ENCODE results near the gene PDGFRB.

PDGFRB gene

DNA sequence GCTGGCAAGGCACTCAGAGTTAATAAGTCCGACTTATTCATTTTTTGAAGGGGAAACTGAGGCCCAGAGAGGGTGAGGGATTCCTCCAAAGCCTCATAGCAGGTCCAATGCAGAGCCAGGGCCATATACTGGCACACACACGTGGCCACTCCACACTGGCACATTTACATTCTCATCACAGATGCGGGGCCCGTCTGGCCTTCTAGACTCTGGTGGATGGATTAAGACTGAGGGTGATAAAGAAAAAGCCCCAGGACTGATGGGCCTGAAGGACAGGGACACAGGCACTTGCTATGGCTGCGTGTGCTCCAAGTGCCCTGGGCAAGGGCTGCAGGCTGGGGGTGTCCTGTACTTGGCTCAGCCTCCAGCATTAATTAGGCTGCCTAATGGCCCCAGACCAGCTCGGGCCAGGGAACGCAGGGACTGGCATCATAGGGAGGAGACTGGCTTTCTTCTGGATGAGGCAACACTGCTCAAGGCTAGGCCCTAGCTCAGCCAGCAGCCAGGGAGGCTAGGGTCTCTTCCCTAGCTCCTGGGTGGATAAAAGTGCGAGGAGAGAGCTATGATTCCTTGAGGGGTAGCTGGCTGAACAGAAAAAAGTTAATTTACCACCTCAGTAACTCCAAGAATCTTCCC lies 40.8 kb downstream of the PDGFRB start:
- DNase-seq (ENCODE audit: low read depth in 3 of 3): no peak

DNA sequence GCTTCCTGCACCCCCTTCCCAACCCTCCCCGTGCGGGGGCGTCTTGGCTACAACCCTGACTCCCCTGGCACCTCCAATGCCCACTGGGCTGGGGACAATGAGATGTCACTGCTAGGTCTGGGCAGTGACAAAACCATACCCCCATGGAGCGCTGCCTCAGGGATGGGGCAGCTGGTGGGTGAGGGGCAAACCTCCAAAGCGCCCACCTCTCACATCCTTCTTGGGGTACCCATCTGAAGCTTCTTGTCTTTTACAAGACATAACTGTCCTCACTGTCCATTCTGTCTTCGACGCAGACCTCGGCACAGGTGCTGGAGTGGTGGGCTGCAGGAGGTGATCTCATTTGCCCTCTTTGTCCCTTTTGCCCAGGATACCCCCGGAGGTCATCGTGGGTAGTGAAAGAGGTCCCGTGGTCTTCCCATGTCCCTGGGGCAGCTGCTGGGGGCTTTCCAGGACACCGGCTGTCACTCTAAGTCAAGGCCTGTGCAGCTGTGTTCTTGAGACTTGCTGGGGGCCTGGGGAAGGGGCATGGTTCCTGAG lies 41.5 kb downstream of the PDGFRB start:
- DNase-seq (ENCODE audit: low read depth in 3 of 3): no peak

DNA sequence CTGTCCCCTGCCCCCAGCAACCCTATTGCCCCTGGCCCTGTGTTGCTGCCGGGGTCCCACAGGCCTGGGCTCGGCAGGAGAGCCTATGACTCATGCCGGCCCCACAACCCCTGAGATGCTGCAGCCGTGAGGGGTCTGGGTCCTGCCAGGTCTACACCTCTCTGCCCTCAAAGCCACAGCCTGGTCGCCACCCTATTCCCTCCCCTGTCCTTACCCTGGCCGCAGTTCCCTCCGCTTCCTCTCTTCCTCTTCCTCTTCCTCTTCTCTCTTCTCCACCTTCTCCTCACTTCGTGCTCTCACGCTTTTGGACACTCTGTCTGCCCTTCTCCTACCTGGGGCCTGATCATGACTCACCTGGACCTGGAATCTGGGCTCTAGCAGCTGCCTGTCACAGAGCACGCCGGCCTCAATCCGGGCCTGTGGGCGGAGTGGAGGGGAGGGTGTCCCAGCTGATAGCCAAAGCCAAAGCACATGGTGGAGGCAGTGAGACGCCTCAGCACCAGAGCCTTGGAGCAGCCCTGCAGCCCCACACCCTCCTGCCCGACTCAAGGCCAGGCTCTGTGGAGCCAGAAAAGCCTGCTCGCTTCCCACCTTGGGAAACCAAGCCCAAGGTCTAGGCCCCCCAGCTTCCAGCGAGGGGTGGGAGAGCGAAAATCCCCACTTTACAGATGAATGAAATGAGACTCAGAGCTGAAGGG lies 42.4 kb downstream of the PDGFRB start:
- DNase-seq (ENCODE audit: low read depth in 3 of 3): no peak

DNA sequence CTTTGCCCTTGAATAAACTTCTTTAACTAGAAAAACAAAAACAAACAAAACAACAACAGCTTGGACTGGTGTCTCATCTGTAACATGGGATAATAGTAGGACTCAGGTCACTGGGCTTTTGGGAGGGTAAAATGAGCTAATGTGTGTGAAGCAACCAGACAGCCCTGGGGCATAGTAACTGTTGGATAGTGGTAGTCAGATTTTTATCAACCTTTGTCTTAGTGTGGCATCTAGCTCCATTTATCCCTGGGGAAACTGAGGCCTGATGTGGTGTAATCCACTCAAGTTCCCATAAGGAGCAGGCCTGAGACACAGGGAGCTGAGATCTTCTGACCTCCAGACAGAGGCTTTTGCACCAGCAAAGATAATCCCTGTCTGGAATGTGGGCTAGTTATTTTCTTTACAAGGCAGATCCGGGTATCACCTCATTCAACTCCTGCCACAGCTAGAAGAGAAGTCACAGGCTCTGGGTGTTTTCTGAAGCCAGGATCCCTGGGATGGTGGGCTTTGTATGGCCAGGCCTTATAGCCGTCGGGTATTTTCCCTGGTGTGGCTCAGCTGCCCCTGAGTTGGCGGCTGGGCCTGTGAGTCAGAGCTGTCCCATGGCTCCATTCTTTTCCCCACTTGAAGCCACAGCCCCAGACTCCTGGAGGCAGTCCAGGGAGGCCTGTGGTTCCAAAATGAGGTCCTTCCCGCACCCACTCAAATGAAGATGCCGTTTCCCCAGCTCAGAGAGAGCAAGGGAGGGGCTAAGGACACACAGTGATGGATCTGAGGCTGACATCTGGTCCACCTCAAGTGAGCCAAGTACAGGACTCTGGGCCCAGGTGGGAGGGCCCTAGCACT lies 43.2 kb downstream of the PDGFRB start:
- no peak for DNase-seq (ENCODE audit: low read depth in 3 of 3)

DNA sequence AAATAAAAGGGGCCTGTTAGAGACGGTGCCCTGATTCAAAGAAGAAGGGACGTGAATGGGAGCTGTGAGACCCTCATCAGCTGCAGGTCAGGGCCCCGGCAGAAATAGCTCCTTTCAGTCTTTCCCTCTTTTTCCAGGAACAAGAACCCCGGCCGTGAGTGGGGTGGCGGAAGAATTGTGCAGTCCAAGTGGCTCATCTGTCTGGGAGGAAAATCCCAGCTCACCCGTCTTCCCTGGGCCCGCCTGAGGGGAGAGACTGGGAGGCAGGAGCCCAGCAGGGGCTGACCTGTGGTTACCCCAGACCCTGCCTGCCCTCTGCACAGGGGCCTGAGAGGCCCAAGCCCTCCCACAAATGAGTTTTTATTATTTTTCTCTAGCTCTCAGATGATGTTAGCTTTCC lies 44.5 kb downstream of the PDGFRB start:
- no peak for DNase-seq (ENCODE audit: low read depth in 3 of 3)

DNA sequence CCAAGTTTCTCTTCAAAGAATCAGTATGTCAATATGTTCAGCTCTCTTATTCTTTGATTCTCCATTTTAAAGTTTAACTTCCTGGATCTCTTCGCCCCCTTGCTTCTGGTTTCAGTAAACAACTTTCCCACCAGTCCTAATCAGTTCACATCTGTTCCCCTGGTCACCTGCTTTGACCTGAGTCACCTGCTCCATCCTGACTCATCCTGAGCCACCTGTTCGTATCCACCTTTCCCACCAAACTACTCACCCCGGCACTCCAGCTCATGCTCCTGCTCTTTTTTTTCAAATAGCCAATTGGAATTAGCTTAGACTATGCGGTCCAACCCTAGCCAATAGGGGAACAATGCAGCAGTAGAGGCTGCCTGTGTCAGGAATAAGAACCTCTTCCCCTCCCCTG lies 45.7 kb downstream of the PDGFRB start:
- DNase-seq (ENCODE audit: low read depth in 3 of 3): no peak

DNA sequence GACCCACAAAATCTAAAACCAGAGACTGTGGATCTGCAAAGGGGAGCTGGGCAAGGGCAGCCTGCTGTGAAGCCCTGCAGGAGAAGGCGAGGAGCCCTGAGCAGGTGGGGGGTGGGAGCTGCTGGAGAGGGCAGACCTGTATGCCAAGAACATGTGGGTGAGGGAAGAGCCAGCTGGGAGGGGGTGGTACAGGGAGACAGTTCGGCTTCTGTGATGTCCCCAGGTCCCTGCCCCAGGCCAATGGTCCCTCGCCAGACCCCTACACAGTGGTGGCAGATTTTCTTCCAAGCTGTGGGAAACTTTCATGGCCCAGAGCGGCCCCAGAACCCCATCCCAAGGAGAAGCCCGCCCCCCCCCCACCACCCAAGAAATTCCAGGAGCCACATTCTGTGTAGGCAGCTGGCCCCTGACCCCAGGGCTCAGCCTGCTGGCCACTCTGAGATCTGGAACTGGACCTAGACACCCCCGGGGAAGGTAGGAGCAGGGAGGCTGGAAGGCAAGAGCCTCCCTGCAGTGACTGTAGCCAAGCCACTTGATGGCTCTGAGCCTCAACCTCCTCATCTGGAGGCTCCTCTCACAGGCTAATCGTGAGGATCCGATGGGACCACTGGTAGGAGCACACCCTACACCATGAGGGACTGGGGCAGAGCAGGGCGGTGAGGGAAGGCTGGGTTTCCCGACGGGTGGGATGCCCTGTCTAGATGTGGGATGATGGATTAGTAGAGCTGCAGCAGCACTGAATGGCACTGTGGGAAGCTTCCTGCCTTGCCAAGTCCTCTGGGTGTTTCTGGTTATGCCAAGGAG lies 46.7 kb downstream of the PDGFRB start:
- DNase-seq (ENCODE audit: low read depth in 3 of 3): no peak

DNA sequence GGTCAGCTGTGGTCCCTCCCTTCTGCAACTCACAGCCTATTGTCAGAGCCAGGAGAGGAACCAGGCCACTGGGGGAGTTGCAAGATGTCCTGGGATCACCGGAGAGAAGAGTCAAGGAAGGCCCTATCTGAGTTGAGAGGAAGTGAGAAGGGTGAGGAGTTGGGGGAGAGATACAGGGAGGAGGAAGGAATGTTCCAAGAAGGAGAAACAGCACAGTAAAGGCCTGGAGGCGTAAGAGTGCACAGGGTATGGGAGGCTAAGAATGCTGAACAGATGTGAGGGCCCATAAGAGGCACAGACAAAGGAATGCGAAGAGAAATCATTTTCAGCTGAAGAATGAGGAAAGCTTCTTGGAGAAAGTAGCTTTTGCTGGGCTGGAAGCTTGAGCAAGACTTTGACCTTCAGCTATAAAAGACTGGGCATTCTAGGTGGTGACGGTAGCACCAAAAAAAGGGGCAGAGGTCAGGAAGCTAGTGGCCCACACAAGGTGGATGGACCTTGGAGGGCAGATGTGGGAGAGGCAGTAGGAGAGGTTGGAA lies 47.7 kb downstream of the PDGFRB start:
- no peak for DNase-seq (ENCODE audit: low read depth in 3 of 3)

DNA sequence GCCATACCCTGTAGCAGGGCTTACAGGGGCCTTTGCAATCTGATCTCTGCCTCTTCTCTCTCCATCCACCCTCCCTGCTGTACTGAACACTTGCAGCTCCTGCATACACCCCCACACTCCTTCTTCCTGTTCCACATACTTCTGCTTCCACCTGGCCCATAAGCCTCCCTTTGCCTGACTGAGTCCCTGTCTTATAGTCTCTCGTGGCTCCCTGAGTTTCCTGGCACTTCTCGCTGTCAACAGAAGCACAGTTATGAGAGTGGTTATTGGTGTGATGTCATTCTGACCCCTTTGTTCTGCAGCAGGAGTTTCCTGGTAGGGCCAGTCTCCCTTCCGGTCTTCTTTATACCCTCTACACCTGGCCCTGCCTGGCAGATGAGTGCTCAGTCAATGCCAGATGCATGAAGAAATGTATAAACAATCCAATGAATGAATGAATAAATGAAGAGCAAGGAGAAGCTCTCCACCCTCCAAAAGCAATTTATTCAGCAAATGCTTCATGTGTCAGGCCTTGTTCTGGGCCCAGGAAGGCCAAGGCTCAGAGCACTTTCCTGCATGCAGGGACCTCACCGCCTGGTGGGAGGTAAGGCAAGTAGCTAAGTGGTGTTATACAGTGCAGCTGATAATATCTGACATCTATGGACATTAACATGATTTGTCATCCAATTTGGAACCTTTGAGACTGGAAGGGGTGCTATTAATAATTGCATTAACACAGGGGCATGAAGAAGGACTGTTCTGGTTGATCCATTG lies 48.8 kb downstream of the PDGFRB start:
- DNase-seq (ENCODE audit: low read depth in 3 of 3): no peak

DNA sequence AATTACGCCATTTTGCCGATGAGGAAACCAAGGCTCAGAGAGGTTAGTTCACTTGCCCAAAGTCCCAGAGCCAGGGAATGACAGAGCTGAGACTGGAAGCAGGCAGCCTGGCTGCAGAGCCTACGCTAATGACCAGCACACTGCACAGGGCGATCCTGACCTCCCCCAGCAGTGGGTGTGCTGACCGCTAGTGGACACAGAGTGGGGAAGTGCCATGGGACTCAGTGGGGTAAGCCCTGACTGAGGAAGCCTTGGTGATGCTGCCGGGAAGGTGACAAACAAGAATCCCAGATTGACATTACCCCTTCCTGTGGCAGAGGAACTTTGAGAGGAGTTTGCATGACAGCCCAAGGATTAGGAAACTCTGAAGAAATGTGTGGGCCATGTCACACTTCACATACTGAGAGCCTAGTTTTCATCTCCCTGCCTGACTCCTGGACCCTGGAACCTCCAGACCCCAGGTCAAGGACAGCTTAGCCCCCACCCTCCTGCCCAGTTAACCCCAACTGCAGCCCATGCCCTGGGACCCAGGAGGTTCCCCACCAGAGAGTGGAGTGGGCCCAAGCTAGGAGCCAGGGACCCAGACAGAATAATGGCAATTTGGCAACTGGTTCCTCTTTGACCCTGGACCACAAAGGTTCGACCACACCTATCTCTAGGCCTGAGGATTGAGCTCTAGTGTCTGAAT lies 49.6 kb downstream of the PDGFRB start:
- no peak for DNase-seq (ENCODE audit: low read depth in 3 of 3)

DNA sequence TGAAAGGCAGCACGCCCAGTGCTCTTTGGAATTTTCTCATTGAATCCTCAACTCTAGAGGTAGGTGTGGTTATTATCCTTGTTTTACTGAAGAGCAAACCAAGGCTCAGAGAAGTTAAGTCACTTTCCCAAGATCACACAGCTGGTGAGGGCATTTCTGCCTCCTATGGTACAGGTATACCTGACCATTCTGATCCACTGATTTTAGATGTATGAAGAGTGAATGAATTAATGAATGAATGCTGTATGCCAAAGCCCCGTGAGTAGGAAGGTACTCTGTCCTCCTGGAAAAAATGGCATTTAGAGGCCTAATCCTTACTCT lies 51.1 kb downstream of the PDGFRB start:
- no peak for DNase-seq (ENCODE audit: low read depth in 3 of 3)

DNA sequence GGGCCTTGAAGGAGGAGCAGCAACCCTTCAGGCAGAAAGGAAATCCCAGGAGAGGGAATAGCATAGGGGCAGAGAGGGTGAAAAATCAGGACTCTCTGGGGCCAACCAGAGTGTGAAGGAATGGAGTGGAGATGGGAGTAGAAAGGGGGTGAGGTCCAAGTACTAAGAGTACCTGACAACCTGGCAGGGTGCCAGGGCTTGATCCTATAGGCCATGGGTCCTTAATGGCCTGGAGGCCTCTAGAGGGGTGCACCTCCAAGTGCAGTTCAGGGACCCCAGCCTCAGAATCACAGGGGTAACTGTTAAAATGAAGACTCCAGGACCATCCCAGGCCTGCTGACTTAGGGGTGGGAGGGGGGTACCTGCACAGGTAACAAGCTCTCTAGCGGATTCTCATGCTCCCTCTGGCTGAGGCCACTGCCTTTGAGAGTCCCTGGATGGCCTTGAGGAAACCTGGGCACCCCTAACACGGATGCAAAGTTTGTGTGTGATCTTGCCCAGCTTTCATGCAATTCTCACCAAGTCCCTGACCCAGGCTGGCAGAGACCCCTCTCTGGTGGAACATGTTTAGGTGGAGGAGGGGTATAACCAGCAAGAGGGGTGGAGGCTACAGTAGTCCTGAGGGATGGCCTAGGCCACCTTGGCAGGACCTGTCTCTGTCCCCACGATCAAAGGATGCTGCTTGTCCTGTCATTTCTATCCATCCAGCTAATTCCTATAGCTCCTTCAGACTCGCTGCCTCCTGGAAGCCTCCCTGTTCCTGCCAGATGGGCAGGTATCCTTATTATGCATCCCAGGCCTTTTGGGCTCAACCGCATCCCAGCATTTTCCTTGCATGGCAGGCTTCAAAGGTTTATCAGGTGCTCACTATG lies 51.7 kb downstream of the PDGFRB start:
- no peak for DNase-seq (ENCODE audit: low read depth in 3 of 3)

DNA sequence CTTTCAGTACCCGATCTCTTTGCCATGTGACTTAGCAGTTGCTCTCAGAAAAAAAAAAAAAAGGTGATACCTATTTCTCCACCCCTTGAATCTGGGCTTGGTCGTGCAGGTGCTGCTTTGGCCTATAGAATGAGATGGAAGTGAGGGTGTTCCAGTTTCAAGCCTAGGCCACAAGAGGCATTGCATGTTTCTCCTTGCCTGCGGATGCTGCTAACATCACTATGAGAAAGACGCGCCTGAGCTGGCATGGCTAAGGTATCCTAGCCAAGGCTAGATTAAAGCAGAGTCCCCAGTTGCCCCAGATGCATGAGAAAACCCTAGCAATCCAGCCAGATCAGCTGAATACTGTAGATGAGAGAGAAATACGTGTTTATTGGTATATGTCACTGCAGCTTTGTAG lies 54.6 kb downstream of the PDGFRB start:
- DNase-seq (ENCODE audit: low read depth in 3 of 3): no peak

DNA sequence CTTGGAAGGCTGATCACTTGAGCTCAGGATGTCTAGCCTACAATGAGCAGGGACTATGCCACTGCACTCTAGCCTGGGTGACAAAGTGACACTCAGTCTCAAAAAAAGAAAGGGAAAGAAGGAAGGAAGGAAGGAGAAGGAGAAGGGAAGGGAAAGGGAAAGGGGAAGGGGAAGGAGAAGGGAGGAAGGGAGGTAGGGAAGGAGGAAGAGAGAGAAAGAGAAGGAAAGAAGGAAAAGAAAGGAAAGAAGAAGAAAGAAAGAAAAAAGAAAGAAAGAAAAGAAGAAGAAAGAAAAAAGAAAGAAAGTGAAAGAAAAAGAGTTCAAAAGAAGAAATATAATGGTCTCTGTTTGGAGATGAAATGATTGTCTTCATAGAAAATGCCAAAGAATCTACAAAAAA lies 58.5 kb downstream of the PDGFRB start:
- DNase-seq (ENCODE audit: low read depth in 3 of 3): no peak

DNA sequence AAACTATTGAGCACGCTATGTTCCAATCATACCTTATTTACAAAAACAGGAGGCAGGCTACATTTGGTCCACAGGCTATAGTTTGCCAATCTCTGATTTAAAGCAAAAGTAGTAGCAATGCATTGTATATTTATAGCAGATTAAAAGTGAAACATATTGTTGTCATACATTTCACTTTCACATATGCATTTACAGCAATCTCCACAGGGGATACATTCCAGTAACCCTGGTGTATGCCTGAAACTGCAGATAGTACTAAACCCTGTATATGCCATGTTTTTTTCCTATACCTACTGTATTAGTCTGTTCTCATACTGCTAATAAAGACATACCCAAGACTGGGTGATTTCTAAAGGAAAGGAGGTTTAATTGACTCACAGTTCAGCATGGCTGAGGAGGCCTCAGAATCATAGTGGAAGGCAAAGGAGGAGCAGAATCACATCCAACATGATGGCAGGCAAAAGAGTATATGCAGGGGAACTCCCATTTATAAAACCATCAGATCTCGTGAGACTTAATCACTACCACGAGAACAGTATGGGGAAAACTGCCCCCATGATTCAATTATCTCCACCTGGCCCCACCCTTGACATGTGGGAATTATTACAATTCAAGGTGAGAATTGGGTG lies 63.4 kb downstream of the PDGFRB start:
- DNase-seq (ENCODE audit: low read depth in 3 of 3): no peak

DNA sequence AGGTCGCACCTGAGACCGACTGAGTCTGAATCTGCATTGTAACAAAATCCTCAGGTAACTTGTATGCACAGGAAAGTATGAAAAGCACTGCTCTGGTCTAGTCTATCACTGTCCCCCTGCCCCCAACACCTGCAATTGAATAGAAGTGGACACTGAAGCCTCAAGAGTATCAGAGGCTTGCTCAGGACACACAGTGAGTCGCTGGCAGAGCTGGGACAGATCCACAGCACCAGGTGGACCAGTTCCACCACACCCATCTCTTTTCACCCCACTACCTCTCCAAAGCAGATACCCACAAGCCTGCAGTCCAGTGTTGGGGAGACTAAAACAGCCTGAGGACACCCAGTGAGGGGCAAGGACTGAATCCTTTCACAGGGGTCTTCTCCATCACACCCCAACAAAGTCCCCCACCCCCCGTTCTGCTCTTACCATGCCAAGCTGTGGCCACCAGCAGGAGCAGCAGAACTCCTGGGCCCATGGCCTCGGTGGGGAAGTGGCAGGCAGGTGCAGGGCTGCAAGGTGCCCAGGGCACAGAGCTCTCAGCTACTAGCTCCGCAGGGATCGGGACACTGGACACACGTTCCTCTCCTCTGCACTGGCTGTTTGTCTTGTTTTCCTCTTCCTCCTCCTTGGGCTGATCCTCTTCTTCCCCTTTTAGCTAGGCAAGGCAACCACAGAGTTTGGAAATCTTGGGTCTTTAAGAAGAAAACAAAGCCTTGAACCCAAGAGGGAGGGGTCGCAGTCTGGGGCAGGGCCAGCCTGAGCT lies 69.5 kb downstream of the PDGFRB start, which contains the start of gene CSF1R:
TSS of gene CSF1R (minus strand) at position 605 of the 766 bp plus-strand sequence. CDS start at position 478, 127 bp downstream.
- DNase-seq (ENCODE audit: low read depth in 3 of 3): no peak

DNA sequence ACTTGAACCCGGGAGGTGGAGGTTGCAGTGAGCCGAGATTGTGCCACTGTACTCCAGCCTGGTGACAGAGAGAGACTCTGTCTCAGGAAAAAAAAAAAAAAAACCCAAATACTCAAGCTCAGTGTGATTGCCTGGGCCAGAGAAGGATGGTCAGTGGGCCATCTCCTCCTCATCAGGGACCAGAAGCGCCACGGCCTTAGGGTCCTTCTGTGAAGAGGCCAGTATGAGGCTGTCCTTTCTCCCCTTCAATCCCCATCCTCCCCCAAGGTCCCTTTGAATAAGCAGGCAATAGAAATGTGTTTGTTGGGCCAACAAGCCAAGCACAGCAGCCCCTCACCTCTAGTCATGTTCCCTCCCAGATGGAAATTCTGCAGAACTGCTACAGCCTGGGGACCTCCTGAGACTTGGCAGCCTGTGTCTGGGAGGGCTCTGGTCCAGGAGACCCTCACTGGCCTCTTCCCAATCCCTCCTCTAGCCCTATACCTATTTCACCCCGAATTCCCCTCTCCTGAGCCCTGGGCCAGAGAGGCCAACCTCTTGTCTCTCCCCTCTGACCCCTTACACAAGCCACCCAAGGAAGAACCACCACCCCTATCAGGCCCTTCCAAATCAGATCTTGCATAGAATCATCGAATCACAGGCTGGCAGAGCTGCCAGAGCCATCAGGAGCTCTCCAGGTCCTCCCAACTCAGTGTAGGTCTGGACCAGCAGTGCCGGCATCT lies 70.3 kb downstream of the PDGFRB start:
- DNase-seq (ENCODE audit: low read depth in 3 of 3): no peak

All from stimulated activated CD4-positive, alpha-beta T cell treated with anti-CD3 and anti-CD28 coated beads, TNF-alpha, amount 100 ng/mL, for 4 hours (primary cell).